Measurements from ENCODE around the gene NLK.

- TF ChIP-seq CTCF (IDR thresholded peaks at IDR 0.05) (no peak), POLR2A (IDR thresholded peaks at IDR 0.05) (no peak)
Observed at GRCh38 chr17:28120766-28121165, 78.3 kb downstream of the NLK start.
